ENCODE data around the gene DENND1B.

DNA sequence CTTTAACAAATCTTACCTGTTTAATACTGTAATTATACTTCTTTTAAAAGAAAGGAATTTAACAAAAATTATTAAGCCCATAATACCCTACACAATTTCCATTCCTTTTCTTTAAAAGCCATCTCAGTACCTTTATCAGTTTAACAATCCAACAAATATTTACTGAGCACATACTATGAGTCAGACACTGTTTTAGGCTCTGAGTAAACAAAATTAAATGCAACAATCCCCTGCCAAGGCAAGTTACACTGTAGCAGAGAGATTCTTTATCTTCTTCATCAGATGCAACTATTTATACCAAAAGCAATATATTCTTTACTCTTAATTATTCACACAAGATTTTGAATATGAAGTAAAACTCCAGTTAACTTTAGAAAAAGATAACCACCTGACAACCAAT is 12.0 kb downstream of the DENND1B start:
- TF ChIP-seq, protein P1, sequence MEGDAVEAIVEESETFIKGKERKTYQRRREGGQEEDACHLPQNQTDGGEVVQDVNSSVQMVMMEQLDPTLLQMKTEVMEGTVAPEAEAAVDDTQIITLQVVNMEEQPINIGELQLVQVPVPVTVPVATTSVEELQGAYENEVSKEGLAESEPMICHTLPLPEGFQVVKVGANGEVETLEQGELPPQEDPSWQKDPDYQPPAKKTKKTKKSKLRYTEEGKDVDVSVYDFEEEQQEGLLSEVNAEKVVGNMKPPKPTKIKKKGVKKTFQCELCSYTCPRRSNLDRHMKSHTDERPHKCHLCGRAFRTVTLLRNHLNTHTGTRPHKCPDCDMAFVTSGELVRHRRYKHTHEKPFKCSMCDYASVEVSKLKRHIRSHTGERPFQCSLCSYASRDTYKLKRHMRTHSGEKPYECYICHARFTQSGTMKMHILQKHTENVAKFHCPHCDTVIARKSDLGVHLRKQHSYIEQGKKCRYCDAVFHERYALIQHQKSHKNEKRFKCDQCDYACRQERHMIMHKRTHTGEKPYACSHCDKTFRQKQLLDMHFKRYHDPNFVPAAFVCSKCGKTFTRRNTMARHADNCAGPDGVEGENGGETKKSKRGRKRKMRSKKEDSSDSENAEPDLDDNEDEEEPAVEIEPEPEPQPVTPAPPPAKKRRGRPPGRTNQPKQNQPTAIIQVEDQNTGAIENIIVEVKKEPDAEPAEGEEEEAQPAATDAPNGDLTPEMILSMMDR (conservative IDR thresholded peaks at IDR 0.05): no peak
- no peak for TF ChIP-seq ZFX (IDR thresholded peaks at IDR 0.05)

All from C4-2B (cell line).